Measurements from ENCODE around the gene CYTIP.

The CYTIP gene

DNA sequence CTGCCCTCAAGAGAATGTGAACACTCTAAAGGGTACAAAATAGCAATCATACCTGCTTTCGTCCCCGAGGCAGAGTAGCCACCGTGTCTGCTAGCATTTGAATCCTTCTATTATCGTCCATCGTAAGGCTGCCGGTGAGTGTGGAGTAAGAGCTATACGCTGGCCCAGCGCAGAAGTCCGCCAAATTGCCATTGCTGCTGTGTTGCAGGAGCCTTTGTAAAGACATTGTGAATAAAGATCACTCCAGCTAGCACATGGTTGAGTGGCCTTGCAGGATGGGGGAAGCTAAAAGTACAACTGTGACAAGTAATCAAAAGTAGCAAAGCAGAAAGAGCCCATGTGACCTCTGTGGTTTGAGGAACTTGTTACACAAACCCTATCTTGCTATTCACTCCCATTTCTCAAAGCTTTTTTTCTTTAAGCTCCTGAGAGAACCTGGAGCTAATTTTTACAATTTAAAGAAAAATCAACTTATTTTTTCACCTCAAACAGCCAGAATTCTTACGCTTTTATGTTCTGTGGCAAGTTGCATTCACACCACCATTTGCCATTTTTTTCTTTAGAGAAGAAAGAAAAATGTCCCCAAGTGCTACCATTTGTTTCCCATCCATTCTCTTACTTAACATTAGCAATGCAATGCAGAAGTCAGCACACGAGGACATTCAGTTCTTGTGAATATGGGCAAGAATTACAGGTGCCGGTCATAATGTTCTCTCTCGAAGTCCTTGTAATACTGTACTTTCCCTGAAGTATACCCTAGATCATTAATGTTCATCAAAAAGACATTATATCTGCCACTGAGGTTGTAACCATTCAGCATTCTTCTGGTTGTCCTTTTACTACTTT is at the start of gene CYTIP:
Gene CYTIP, minus strand, starts transcription at position 295 of the 846 bp plus-strand sequence. Its CDS starts 69 bp downstream, at position 226.
- DNase-seq: peak; percentile 75

DNA sequence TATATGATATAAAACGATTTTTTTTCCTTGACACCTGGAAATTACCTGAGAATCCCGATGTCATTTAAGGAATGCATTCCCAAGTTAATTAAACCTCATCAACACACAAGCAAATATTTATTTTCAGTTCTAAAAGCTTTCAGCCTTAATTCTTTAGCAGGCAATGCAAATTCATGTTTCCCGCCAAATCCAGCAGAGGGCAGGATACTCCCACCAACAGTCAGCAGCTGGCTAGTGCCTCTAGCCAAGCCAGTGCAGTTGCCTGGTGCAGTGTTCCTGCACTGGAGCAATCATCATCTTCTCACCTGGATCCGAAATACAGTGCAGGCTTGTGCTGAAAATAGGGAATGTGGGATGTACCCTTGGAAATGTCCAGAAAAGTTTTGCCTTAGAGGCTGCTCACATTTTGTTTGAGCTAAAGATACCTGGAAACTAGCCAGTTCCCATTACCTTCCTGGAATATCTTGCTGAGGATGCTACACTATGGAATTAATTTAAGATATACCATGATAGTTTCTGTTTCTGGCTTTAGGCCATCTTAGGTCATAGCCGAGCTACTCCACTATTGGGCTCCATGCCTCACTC is 48.4 kb upstream of the CYTIP start:
- peak; percentile 72 for DNase-seq

DNA sequence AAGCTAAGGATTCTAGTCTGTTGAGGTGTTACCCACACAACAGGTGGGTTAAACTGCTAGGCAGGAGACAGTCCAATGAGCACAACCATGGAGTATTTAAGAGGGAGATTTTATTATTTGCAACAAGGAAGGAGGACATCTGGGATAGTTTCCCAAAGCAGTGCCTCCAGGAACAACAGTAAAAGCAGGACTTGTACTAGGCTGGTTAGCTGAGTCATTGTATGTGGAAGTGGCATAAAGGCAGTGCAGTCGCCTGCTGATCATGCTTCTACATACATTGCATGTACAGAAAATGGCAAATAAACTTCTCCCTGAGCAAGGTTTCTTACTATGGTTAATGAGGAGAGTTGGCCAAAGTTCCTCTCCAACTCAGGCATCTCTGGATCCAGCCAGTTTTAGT is 46.1 kb upstream of the CYTIP start:
- DNase-seq: no peak

DNA sequence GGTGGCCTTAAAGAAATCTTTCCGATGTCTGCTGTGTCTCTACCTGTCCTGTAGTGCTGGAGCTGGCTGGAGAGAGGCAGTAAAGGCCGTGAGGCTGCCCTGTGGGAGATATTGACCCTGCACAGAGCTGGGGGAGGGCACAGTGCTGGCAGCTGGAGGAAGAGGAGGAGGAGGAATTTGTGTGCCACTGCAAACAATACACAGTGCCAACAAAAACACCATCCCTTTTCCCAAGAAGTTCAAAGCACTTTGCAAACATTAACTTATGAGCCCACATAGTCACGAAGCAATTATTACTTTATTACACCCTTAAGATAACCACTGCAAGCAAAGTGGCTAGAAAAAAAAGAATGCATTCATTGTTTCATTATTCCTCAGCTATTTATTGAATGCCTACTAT is 45.0 kb upstream of the CYTIP start:
- DNase-seq: no peak

DNA sequence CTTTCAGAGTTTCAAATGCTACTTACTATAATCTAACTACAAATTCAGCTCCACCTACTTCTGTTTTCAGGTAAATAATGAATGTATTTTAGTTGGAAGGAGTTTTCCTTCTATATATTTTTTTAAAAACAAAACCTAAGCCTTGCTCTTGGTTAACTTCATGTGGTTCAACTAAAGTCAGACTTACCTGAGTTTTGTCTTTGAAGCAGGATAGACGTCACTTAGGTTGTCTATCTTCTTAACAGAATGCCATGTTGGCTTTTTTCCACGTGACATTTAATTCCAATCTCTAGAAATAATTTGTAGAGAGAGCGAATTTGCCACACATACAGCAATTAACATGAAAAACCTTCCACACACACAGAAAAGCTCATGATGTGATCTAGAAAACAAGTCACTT is 43.9 kb upstream of the CYTIP start:
- DNase-seq: no peak

DNA sequence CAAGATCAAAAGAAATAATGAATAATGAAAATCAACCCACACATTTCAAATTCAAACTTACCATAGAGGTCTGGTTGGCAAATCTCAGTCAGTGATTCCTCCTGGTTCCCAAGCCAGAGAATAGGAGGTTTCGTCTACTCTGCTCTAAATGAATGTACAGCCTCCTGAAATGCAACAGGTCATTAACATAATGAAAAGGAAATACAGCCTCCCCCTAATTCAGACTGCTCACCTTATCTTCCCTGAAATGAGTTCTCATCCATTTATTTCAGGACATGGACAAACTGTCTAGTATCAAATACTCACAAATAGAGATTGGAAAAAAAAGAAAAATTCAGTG is 43.4 kb upstream of the CYTIP start:
- DNase-seq: no peak

DNA sequence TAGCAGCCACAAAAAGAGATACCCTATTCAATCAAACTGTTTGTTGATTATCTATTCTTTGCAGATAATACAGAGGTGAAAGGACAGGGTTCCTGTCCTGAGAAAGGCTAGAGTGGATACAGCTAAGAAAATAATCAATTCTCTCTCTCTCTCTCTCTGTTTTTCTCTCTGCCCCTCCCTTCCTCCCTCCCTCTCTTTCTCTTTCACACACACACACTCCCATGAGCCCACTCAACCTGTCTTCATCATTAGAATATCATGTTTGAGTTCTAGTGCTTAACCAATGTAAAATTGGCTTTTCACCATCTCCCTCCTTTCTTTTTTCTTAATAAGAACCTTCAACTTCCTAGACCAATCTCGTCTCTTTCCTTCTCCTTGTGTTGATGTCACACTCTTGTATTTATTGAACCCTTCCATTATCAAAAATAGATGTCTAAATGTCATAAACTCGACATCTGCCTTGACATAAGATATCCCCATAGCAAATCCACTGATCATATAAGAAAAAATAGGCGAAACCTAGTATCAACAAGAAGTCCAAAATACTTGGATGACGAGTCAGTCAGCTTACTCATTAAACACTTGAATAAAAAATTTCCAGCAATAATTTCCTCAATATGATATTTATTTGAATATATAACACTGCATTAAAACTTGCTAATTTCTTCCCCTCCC is 42.8 kb upstream of the CYTIP start:
- DNase-seq: no peak

DNA sequence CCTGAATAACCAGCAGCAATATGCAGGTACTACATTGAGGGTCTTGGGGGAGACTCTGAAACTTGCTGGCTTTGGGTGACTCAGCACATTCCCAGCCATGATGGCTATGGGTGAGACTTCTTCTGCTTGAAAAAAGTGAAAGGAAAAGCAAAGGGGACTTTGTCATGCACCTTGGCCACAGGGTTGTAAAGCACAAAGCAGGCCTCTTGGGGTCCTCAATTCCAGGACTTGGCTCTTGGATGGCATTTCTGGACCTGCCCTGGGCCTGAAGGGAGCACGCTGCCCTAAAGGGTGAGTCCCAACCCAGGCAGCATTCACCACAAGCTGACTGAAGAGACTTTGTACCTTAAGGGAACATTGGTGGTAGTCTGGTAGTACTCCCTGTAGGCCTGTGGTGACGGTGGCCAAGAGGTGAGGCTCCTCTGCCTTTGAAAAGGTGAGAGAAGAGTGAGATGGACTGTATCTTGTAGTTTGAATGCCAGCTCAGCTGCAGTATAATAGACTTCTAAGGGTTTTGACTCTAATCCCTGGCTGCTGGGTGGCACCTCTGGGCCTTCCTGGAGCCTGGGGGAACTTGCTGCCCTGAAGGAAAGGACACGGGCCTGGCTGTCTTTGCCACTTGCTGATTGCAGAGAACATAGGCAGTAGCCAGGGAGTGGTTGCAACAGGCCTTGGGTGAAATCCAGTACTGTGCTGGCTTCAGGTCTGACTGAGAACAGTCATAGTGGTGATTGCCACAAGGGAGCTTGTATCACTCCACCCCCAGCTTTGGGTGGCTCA is 36.5 kb upstream of the CYTIP start:
- no peak for DNase-seq

DNA sequence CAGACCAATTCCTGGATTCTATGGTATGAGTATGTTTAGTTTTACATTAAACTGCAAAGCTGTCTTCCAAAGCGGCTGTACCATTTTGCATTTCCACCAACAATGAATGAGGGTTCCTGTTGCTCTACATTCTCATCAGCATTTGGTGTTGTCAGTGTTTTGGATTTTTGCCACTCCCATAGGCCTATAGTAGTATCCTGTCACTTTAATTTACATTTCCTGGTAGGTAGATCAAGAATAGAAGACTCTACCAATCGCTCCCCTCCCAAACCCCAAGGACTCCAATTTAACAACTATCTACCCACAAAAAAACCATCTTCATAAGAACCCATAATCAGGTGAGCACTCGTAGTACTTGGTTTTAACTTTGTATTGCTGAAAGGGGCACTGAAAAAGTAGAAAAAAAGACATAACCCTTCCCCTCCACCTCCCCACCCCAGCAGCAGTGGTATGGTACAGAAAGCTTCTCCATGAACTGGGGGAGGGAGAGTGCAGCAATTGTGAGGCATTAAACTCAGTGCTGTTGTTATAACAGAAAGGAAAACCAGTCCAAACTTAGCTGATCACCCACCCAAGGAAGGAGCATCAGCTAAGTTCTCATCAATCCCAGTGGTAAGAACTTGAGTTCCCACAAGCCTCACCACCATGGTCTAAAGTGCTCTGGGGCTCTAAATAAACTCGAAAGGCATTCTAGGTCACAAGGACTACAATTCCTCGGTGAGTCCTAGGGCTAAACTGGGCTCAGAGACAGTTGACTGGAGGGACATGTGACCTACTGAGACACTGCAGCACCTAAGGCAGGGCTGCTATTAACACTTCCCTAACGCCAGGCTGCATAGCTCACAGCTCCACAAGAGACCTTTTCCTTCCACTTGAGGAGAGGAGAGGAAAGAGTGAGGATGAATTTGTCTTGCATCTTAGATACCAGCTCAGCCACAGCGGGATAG is 35.5 kb upstream of the CYTIP start:
- DNase-seq: no peak

DNA sequence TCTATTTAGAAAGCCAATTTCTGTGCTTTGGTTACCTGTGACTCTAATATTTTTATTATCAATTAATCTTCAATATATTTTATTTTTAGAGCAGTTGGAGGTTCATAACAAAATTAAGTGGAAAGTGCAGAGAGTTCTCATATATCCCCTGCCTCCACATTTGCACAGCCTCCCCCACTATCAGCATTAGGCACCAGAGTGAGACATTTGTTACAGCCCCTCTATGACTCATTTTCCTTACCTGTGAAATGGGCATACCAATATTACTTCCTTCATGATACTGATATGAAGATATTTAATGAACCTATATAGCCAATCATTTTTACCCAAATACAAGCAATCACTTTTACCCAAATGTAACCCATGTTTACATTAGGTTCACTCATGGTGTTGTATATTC is 34.0 kb upstream of the CYTIP start:
- DNase-seq: no peak

DNA sequence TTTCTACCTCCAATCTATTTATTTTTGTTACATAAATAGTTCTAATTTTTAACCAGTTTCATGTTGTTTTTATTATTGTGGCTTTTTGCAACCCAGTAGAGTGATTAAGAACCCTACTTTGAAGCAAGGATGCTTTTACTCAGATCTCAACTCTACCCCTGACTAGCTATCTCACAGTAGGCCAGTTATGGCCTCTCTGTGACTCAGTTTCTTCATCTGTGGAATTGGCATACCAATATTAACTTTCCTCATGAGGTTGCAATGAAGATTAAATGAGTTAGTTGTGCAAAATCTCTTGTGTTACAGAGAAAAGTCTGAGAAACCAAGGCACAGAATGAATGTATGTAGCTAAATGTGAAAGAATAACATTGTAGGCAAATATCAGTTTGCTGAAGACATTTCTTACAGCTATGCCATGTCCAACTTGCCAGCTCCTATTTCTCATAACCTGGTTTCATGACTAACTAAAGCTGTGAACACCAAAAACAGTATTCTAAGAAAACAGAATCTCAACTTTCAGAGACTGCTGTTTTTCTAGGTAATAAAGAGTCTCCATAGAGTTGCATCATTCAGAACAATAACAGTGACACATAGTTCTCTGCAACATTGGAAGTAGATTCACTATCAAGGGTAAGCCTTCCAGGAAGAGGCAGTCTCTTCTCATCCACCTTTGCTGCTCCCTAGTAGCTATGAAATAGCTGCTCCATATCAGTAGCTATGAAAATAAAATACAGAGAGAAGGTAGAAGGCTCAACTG is 33.2 kb upstream of the CYTIP start:
- no peak for DNase-seq

DNA sequence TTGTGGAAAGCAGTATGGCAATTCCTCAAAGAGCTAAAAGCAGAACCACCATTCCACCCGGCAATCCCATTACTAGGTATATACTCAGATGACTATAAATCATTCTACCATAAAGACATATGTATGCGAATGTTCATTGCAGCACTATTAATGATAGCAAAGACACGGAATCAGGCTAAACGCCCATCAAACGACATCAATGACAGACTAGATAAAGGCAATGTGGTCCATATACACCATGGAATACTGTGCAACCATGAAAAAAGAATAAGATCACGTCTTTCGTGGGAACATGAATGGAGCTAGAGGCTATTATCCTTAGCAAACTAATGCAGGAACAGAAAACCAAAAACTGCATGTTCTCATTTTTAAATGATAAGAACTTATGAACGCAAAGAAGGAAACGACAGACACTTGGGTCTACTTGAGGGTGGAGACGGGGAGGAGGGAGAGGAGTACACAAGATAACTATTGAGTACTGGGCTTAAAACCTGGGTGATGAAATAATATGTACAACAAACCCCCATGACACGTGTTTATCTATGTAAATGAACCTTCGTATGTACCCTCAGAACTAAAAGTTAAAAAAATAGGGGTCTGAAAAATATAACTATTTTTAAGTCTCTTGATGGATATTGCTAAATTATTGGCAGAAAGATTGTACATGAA is 32.0 kb upstream of the CYTIP start:
- no peak for DNase-seq

DNA sequence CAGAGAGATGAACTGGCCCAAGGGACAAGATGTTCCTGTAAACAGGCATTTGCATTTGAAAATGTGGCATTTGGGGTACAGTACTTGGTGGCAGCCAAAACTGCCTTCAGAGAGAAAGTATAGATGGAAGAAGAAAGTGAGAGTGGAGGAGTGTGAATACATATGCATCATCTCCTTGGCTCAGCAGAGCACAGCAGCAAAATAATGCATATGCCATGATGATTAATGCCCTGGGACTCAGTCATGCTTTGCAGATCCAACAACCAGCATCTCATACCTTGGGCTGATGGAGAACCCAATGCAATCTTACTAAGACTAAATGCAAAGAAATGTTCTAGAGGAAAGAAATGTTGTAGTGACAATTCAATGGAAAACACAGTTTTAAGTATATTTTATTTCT is 29.7 kb upstream of the CYTIP start:
- DNase-seq: no peak

DNA sequence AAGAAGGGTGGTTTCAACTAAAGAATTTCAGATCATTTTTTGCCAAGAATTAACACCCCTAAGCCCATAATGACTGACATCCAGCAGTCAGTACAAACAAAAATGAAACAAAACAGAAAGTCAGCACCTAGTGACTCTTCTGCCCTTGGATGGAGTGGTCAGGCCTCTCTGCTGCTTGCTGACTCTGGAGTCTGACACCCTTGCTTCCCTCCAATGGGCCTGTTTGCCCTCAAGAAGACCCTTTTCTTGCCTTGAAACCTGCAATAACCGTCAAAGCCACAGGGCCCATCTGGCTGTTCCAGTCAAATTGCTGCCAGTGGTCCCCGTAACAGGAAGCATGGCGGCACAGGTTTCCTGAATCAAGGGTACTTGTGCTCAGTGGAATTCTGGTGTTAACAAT is 27.2 kb upstream of the CYTIP start:
- no peak for DNase-seq

DNA sequence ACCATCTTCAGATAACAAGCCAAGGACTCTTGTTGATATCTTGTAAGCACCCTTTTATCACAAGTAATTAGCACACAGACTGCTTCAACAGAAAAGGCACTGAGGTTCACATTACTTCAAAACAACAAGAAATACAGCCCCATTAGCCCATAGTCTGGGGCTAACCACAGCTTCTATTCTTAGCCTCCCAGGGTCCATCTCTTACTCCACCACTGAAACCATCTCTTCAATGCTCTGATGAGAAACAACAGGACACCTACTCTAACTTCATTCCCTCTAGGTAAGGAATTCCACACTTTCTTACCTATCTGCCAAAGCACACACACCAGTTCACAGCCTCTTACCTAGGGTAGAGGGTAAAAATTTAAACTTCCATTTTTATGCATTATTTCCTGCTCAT is 26.4 kb upstream of the CYTIP start:
- DNase-seq: no peak

DNA sequence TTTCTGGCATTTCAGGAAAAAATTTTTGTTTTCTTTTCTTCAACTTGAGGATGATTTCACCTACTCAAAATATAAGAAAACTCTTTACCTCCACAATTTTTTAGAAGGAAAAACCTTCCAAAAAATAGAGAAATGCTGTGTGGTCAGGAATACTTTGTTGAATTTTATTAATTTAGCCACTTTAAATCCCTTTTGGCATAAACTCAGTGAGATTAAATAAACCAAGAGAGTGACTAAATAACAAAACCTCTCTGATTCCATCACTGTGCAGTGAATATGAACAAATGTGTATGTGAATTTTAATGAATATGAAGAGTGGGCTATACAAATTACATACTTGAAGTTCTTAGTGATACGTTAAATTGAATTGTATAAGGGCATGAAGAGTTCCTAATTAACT is 25.8 kb upstream of the CYTIP start:
- no peak for DNase-seq

DNA sequence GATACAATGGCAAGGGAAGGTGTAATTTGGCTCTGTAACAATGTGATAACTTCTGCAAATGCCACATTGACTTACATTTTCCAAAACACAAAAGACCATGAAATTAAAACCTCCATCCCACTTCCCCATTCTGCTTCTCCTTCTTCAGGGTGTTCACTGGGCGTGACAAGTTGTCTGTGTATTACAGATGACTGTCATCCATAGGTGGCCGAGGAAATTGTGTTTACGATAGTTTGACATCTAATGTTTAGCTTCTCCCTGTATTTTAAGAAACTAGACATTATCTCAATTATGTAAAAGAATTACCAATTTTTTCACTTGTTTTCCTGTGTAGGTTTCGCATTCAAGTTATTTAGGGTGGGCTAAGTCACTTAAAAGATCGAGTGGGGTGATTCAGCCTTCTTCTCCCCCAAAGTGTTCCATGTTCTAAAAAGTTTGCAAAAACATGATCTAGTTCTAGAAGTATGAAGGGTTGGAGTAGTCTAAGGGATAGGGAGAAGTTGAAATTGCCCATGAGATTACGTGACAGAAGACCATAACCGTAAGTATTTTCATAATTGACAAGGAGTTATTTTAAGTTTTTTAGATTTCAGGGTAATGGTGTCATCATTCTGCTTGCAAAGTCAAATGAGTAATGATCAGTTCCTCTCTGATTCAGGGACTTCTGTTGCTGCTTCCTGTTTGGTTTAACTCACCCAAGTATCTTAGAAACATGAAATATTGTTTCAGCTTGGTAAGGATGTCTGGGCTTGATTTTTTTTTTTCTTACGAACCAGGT is 25.2 kb upstream of the CYTIP start:
- peak; percentile 55 for DNase-seq

DNA sequence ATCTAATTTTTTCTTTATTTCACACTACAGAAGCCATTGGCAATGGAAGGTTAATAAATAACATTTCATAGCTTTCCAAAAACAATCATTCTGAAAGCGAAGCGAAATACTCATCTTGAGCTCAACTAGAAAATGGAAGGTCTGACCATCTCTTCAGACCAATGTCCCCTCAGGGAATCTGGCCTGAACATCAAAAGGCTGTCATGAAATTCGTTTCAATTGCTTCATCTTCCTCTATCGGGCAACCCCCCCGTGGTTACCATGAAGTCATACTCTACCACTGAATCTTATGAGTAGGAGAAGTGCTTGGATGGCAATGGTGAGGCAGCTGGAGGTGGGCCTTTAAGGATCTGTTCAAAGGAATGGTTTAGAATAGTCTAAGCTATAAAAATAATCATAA is 22.9 kb upstream of the CYTIP start:
- no peak for DNase-seq

DNA sequence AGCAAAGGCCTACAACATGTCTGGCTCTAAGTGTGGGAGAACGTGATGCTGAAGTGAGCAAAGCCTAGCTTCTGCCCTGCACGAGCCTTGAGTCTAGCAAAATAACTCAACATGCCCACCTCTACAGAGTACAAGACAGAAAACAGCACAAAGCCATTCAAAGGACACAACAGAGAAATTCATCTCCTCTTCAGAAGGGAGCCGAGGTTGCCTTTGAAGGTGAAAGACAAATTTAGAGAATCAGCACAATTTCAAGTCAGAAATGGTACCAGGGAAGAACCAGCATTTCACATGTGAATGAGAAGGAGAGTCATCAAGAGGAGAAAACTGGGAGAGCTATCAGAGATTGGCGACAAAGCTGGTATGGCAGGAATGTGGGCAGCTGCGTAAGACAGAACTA is 21.7 kb upstream of the CYTIP start:
- no peak for DNase-seq

DNA sequence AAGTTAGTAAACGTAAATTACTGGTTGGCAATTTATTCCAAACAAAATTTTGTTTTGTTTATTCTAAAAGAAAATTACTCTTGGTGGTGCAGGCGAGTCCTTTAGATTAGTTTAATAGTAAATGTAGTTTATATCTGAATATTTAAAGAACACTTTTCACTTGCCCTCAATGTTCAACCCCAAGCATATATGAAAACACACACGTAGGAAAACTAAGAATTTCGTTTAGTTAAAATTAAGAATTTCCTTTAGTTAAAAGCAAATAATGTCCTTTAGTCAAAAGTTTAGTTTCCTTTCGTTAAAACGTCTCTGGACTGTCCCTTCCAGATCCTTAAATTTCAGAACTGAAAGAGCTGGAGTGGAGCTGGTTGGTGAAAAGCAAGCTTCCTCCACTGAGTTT is 19.1 kb upstream of the CYTIP start:
- no peak for DNase-seq
